Mesenteric fat pad (tissue), 1 donor: ENCODE data around the gene SLC38A10. TPM values are rescaled to one million over a fixed set of nuclear protein-coding genes. Genes with fewer than 3 reads are reported as not detected.
A peak's percentile ranks its signal among the peaks of the same experiment; 100 is the strongest.

Experiments used
- DNase-seq: peaks from one replicate; pipeline ENCODE4 v3.0.0-alpha.2; 2020; ENCODE audit warnings: low spot score
- total RNA-seq: library from RNA; stranded (reverse); fragmentation: NEBNext Ultra II Directional; extraction: Animal tissue kit (Norgen Biotek cat#: 25700); gene quantifications from one replicate; pipeline ENCODE4 v1.2.1, GENCODE V29; 2021
- donor health status: DM: yes; HTN: yes; CAD: no.

SLC38A10 gene
- total RNA-seq, 1 donor from 2014 or later, result 88.0 TPM

DNA sequence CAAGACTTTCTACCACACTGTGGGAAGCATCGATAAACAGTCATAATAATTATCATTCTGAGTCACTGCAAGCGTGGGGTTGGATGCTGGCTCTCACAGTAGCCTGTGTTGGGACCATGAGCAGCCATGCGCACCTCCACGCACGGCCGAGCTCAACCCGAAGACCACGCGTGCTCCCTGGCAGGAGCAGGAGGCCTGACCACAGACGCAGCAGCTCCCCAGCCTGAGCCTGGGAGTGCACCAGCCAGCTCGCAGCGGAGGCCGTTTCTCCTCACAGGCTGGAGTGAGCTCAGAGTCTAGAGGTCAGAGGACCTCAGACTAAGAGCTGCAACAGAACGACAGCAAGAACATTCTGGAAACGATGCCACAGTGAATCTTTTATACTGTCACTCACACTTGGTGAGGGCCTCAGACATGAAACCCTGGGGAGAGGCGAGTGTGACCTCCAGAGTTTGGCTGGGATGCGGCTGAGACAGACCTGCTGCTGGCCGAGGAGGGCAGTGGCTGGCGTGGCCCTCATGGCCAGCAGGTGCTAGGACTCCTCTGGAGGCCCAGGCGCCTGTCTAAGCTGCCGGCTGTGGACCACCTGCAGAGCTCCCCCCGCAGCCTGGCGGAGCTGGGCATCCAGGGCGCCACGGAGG lies 50.0 kb downstream of the SLC38A10 start:
- DNase-seq, result no peak

DNA sequence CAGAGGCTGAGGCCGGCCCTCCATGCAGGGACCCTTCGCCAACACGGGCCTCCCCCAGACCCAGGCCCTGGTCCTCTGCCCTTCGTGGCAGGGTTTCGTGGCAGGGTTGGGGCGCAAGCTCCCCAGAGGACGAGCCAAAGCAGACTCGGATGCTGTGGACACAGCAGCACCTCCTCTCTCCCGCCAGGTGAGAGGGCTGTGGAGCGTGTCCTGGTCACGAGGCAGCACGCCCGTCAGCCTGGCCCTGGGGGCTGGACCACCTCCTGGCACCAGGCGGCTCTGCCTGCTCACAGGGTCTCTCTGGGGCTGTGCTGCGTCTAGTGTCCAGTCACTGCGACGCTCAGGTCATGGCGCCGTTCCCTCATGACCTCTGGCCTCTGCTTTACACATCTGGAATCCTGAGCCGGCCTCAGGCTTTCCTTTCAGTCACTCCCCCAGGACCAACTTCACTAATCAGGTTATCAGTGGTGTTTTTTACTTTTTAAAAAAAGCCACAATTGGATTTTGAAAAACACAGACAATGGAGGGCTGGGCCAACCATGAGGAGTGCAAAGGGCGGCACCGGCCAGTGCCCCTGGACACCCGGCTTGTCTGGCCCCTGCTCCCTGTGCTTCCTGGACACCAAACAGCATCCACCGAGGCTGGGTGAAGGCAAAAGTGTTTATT lies 50.6 kb downstream of the SLC38A10 start:
- no peak for DNase-seq

DNA sequence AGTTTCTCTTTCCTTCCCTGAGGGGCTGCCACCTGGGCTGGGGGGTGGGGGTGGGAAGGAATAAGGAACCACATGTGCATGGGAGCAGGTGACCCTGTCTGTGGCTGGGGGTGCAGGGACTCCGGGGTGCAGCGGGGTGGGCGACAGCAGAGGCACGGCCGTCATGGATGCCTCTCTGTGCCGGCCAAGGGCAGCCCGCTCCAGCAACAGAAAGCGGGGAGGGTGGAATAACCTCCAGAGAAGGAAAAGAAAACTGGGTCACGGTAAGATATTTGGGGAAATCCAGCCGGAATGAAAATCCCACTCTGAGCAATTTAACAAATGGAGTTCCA lies 51.8 kb downstream of the SLC38A10 start:
- DNase-seq, result no peak

DNA sequence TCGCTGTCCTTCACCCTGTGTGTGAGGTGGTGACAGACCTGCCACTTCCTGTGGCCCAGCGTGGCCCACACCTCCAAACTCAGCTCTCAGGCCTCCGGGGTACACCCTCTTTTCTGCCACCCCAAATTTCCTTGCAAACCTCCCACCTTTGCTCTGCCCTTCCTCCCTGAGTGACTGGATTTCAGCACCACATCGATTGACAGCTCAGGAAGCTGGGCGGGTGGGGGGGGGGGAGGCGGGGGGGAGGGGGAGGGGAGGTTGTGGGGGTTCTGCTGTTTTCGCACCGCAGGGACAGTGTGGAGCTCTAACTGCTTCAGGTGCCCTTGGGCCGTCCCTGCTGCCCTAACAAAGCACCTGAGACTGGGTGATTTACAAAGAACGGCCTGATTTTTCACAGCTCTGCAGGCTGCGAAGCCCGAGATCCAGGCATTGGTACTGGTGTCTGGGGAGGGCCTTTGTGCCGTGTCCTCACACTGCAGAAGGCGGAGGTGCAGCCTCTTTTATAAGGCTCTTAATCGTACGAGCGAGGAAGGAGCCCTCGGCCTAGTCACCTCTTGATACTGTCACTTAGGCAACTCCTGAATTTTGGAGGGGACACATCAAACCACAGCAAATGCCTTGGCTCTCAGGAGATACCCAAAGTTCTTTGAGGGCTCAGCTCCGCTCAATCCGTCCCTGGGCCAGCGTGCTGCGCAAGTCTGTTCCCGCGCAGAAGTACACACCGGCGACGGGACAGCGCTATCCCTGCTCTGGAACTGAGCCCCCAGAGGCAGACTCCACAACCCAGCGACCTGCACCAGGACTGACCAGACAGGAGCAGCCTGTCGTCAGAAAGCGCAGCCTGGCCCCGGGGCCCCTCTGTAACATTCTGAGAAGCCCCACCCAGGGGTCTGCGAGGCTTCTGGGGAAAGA lies 52.4 kb downstream of the SLC38A10 start:
- no peak for DNase-seq

DNA sequence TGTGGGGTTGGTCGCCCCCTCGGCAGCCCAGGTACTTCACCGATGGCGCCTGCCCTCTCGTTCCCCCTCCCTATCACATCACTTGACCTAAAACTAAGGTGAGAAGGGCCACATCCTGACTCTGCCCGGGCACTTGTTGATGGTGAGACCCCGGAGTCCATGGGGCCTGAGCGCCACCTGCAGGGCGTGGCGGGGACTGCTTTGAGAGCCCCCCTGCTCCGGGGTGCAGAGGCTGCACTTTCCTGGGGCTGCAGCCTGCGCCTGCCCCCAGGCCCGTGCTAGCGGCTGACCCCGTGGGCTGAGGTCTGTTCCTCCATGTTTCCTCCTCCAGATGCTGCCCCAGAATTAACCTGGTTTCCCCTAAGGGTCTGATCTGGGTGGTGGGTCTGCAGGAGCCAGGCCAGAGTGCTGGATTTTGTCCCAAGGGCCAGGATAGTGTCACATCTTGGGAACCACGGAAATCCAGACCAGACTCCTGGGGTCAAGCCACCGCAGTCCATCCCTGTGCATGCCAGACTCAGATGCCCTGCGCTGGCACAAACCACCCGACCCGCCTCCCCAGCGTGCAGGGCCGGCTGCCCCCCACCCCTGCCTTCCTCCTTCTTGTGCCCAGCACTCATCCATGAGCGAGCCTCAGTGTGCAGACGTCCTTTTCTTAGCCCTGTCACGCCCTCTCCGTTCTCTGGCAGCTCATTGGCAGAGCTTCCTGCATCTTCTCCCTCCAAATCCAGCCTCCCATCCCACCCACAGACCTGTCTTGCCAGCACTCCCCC lies 53.3 kb downstream of the SLC38A10 start:
- DNase-seq, result no peak

DNA sequence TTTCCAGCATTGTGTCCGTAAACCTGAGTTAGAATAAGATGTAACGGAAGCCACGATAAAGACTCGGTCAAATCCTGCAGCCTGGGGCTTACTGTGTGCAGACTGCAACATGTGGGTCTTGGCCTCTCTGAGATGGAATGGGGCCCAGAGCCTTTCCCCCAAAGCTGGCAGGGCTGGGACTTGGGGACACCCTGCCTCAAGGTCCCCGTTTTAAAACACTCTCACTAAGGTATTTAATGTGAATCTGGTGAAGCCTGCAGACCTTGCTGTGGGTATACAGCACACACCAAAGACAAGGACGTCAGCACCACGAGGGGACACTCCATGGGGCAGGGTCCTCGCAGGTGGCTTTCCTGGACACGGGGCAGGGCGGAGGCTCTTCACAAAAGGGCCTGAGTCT lies 53.9 kb downstream of the SLC38A10 start:
- DNase-seq, result no peak

DNA sequence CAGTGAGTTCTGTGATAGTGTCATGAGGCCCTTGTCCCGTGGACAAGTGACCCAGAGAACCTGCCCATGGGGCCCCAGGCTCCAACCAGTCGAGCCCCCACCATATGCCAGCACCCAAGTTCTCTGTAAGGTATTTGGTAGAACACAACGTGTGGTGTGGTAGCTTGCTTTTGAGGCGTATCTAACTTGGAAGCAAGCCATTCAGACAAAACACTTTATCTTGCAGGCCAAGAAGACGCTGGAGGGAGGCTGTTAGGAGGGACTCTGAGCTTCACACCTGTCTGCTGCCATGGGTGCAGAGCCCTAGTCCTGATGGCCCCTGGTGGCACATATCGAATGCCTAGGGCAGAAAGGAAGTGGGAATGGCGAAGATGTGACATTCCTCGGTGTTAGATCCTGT lies 54.3 kb downstream of the SLC38A10 start:
- no peak for DNase-seq

DNA sequence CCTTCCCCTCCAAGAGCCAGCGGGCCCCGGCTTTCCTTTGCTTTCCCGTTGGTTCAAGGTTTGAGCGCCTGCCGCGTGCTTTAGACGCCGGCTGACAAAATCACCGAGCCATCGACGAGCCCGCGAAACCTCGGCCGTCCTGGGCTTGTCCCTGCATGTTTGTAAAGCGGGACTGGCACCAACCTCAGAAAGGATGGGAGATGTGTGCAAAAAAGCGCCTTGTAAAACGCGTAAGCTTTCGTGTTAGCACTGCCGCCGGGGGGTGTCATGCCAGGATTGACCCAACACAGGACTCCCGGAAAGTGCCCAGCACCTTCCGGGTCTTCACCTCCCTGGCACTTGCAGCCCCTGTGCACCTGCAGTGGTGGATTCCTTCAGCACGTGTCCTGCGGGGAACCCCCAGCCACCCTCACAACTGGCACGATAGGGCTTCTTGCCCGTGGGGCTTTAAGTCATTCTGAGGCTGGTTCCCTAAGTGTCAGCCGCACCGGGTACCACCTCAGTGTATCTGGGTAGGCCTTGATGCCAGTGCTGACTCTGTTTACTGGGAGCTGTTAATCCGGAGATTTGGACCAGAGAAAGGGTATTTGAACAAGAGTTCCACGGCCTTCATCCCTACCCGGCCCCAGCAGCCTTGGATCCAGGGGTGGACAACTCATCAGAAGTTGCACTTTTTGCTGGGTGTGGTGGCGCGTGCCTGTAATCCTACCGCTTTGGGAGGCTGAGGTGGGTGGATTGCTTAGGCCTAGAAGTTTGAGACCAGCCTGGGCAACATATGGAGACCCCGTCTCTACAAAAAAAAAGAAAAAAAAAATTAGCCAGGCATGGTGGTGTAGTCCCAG lies 55.2 kb downstream of the SLC38A10 start:
- no peak for DNase-seq

DNA sequence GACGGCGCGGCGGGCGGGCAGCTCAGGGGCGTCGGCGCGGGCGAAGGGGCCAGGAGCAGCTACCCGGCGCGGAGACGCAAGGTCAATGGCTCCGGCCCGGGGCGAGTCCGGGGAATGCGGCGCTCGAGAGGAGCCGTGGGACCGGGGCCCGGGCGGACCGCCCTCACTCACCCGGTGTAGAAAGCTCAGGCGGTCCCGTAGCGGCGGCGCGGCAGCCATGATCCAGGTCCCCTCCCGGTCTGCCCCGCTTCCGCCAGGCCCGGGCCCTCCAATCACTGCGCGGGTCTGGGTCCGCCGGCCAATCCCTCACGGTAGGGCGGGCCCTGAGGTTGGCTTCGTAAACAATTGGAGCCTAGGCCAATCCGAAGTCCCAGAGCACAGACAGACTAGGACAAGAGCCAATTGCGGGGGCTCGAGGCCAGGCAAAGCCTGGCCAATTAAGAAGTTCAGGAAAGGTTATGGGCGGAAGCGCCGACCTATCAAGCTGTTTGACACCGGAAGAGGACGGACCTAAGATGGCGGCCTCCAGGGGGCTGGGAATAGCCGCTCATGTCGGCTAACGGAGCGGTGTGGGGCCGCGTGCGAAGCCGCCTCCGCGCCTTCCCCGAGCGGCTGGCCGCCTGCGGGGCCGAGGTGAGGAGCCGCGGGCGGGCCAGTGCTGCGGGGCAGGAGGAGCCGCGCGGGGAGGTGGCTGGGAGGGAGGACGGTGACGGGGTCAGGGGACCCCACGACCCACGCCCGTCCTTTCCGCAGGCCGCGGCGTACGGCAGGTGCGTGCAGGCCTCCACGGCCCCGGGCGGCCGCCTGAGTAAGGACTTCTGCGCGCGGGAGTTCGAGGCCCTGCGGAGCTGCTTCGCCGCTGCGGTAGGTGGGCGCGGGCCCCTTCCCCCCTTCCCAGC lies 56.0 kb downstream of the SLC38A10 start, which contains the start of the genes NDUFAF8 and TEPSIN:
NDUFAF8 (plus strand) TSS at position 504 of the 899 bp plus-strand sequence; CDS start at position 550, 46 bp downstream.
TEPSIN (minus strand) TSS at position 241 of the 899 bp plus-strand sequence; CDS start at position 219, 22 bp downstream.
- DNase-seq, result peak; percentile 98

DNA sequence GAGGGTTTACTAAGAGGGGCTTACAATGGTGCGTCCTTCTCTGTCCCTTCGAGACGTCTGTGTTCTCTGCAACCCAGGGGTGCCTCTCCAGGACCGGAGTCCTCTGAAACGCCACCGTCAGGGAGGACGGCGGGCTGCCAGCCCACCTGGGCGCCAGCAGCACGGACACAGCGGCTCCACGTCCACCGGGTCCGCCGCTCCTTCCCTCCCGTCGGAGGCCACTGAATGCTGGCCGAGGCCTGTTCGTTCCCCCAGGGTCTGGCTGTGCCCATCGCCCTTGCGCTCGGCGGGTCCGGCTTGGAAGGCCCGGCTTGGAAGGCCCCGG lies 56.7 kb downstream of the SLC38A10 start:
- no peak for DNase-seq

DNA sequence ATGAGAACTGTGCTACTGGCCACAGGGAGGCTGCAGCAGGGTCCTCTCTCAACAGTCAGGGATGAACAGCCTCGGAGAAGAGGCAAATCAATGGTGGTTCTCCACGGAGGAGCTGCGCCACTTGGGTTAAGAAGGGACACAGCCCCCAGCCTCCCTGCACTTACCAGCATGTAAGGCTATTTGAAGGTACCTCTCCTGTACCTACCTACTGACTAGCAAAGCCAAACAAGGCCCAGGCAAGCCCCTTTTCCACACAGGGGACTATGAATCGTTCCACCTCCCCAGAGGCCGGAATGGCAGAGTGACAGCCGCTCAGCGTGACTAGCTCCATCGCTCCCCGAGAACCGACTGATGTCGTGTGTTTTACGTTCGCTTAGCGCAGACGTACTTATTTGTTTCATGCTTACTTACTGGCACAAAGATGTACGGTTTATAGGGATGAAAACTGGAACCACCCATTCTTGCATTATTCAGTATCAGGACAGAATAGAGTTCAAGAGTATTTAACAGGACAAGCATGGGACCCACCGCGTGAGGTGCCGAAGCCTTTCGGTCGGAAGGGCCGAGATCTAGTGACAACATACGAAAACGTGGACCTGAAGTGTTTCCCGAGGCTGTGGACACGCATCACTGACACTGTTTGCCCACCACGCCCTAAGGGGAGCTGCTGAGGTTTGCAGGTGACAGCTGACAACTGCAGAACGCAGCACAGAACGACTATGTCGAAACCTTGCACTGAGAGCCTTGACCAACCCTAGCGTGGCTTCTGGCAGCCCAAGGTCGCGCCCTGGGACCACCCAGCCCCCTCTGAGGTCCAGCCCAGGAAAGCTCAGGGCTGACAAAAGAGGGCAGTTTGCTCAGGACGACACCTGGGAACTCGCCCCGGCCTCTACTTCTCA lies 57.3 kb downstream of the SLC38A10 start:
- no peak for DNase-seq

DNA sequence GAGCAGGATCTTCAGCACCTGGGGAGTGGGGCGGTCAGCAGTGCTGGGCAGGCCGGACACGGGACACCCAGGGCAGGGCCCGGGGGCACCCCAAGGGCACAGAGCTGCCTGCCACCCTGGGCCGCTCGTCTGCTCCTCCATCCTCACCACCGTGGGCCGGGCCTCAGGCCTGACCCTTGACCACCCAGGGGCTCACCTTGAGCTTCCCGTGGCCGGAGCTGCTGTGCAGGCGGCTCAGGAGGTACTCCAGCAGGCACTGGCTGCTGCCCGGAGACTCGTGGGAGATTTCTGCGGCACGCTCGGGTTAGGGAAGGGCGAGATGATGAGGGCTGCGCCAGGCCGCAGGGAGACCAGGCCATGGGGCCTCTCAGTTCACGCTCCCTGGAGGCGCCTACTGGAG lies 58.3 kb downstream of the SLC38A10 start:
- no peak for DNase-seq

DNA sequence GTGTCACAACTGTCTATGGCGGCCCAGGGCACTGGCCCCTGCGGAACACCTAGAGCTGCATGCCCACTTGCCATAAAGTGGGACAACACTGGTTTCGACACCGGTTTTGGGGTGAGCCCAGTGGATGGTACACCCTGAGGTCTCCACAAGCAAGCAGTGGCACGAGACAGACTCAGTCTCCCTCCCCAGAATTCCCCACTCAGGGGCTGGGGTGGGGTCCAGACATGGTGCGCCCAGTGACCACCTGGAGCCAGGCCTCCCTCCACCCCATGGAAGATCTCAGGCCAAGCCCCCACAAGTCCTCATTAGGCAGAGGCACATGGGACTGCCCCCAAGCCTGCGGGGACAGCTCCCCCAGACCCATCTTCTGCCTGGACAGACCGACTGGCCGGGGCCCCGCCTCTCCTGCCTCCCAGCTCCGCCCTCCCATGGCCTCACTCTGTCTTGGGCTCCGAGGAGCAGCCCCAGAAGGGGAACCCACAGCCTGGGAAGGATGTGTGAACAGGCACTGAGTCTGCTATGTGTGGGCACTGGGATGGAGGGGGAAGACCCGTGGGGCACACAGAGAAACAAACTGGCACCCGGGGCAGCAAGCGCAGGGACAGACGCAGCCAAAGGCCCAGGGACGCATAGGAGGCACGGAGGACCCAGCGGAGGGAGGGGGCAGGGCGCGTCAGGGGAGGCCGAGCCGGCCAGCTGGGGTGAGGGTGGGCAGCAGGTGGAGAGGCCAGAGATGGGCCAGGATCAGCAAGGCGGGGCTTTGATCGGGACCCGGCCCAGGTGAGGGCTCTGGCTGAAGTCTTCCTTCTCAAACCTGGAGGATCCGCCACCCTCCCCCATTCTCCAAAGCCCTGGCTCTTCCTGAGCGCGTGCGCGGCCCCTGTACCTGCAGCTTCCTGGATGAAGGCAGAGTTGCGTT lies 59.0 kb downstream of the SLC38A10 start:
- no peak for DNase-seq

DNA sequence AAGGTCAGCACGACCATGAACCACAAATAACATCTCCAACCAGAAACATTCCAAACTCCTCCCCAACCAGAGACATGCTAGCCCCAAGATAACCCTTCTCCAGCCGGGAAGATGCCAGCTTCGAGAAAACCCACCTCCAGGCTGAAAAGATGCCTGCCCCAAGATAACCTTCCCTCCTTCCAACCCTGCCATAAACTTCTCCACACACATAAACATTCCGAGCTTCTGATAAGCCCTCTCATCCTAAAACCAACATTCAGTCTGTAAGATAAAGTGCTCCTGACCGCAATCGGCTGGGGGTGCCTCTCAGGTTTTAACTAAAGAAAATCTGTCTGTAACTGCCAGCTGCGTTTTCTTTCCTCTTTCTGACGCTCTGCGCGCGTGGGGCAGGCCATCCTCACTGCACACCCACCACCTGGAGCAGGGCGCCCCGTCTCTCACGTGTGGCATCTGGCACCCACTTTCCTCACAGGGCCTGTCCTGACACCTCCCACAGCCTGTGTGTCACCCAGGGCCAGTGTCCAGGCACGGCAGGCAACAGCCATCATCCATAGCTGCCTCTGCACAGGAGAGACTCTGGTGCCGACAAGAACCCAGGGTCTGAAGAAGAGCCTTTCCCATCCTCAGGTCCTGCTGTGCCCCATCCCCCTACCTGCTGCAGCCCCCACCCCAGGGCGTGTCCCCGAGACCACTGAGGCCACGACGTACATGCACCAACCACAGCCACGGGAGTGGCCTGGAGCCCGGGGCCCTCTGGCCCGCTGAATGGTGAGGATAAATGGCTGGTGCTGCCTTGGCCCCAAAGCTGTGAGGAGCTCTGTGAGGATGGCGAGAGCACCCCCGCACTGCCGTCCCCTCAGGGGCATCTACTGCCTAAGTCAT lies 59.9 kb downstream of the SLC38A10 start:
- no peak for DNase-seq

DNA sequence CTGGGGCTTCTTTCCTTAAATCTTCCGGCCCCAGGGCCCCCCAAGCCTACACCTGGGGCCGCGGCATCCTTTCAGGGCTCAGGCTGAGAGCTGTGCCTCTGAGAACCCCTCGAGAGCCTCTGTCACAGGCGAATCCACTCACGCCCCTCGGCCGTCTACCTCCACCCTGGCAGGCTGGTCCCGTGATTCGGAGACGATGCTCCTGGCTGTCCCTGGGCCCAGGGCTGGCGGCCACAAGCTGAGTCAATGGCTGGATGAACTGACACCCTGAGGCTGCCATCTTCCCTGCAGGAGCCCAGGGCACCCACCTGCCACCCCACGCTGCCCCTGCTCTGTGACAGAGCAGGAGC lies 60.6 kb downstream of the SLC38A10 start:
- no peak for DNase-seq

DNA sequence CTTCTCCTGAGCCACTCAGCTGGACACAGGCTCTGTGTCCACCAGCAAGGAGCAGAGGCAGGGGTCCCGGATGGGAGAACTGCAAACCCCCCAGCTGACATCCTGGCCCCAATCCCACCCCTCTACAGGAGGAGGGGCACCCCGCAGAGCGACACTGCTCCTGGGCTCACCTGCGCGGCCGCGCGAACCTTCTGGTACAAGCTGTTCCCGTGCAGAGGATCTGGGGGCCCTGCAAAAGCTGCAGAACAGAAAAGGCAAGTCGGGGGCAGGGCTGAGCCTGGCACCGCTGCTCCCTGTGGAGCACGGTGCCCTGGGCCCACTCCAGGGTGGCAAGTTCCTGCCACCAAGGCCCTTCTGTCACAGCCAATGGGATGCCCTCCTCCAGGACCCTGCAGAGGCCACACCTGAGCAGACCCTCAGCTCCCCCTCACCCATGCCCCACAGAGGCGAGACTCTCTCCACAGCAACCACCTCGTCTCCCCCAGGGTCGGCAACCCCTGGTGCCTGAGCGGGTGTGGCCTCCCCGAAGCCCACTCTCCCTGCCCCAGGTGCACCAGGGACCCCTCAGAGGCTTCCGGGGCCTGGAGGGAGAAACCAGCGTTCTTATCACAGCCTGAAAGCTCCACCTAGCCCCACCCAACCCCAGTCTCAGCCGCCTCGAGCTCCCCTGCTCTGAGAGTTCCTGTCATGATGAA lies 61.1 kb downstream of the SLC38A10 start:
- DNase-seq, result no peak
